ENCODE data around the gene SLC13A4.
A peak's percentile ranks its signal among the peaks of the same experiment; 100 is the strongest.
"Not testable (repeated sequence)": the region's sequence is repeated elsewhere in the genome, so short reads cannot be mapped to it uniquely, and the experiment has no call there.

SLC13A4 gene

GRCh38 chr7:135748770-135749169 lies 20.8 kb upstream of the SLC13A4 start, which contains the start of gene FAM180A:
Gene FAM180A (minus strand): TSS chr7:135748813. CDS start chr7:135748580, 233 bp downstream.
- DNase-seq, result no peak

DNA sequence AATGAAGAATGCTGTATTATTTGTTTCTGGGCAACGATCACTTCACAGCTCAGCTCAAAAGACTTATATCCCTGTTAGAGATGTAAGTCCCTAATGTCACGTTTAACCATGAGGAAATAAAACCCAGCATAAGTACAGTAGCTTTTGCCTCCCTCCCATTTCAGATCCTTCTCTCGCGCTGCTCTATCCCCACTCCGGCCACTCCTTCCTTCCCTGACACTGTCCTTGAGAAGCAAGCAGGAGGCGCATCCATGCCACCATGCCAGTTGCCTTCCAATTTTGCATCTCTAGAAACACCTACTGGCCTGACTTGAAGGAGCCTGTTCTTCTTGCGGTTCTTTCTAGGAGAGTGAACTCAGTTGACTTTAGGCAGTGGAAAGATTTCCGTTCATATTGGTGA lies 19.4 kb upstream of the SLC13A4 start:
- no peak for DNase-seq

GRCh38 chr7:135745703-135746312 lies 17.8 kb upstream of the SLC13A4 start:
- DNase-seq, result peak; percentile 14

DNA sequence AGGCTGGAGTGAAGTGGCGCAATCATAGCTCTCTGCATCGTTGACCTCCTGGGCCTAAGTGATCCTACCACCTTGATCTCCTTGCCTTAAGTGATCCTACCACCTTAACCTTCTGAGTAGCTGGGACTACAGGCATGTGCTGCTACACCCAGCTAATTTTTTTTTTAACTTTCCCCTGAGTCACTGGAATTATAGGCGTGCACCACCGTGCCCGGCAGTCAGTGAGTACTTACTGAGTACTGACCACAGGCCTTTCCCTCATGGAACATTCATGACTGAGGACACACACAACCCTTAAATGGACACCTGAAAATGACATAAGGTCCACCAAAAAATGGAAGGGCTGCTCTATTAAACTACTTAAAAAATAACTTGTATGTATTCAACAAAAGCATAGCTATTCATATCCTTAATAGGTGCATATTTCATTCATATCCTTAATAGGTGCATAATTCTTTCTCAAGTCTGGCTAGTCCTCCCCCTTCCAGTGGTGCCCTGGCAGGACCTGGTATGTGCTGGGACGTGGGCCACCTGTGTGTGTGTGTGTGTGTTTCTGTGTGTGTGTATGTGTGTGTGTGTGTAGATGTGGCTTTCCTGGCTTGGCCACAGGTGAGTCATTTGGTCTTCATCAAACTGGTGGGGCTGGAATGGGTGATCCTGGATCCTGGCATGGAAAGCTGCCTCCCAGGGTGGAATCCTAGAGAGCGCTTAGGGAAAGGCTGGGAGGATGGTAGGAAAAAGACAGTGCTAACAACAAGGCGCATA lies 17.1 kb upstream of the SLC13A4 start:
- DNase-seq, result no peak

GRCh38 chr7:135743907-135744731 lies 16.1 kb upstream of the SLC13A4 start:
- no peak for DNase-seq

- no peak for DNase-seq
These were observed 14.4 kb upstream of the SLC13A4 start for GRCh38 chr7:135742371-135742770.

DNA sequence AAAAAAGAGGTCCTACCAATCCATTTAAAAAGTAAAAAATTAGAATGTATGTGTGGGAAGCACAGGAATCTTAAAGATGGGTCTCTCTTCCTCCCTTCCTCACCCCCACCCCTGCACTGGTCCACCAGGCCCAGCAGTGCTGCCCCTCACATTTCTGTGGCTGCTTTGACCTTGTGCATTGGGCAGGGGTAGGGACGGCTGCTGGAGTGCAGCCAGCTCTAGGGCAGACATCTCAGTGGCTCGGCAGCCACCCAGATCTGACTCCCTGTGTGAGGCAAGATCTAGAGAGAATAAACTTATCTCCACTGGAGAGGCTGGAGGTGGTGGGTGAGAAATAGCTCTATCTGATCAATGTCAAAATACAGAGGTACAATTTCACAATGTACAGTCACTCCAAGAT lies 13.9 kb upstream of the SLC13A4 start:
- no peak for DNase-seq

- DNase-seq, result no peak
These were observed 12.9 kb upstream of the SLC13A4 start for GRCh38 chr7:135740889-135741288.

GRCh38 chr7:135737306-135737647 lies 9.3 kb upstream of the SLC13A4 start:
- DNase-seq, result not testable (repeated sequence)

DNA sequence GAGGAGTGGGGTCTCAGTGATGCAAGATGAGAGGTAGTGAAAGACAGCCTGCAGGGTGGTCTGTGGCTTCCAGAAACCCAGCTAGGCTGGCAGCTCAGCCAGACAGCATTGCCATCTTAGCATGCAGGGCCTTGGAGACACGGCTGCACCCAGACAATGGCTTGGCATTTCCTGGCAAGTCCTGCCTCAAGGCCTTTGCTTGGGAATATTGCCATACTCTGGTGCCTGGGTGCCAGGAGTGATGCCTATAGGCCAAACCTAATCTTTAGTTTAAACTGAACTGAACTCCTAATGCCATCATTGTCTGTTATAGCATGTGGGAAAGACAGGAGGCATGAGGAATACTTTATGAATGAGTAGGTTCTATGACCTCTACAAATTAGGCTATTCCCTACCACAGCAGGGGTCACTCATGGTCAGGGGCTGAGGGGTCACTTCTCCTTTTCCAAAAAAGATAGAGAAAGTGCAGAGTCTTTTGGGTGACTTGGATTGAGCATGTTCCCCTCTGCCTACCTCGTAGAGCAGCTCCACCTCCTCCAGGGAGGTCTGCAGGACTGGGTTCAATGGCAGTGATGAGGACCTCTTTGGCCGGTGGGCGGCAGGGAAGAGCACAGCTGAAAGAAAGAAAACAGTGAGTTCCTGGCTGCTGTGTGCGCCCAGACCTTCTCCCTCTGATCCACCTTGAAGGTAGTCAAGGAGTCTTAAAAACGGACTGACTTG lies 8.8 kb upstream of the SLC13A4 start:
- no peak for DNase-seq

DNA sequence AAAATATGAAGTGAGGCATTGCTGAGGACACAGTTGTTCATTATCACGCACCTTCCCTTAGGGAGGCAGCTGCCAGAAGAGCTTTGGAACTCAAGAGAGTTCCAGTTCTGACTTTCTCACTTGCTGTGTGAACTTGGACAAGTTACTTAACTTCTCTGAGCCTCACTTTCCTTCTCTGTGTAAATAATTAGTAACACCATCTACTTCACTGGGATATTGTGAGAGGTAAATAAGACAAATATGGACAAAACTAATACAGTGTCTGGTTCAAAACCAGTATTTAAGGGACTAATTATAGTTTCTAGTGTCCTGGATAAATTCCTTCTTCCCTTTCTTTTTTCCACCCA lies 6.3 kb upstream of the SLC13A4 start:
- no peak for DNase-seq

GRCh38 chr7:135733603-135734342 lies 5.8 kb upstream of the SLC13A4 start:
- DNase-seq, result no peak

GRCh38 chr7:135731131-135731530 lies 3.1 kb upstream of the SLC13A4 start:
- no peak for DNase-seq

GRCh38 chr7:135729230-135729629 lies 1.2 kb upstream of the SLC13A4 start:
- DNase-seq, result no peak

DNA sequence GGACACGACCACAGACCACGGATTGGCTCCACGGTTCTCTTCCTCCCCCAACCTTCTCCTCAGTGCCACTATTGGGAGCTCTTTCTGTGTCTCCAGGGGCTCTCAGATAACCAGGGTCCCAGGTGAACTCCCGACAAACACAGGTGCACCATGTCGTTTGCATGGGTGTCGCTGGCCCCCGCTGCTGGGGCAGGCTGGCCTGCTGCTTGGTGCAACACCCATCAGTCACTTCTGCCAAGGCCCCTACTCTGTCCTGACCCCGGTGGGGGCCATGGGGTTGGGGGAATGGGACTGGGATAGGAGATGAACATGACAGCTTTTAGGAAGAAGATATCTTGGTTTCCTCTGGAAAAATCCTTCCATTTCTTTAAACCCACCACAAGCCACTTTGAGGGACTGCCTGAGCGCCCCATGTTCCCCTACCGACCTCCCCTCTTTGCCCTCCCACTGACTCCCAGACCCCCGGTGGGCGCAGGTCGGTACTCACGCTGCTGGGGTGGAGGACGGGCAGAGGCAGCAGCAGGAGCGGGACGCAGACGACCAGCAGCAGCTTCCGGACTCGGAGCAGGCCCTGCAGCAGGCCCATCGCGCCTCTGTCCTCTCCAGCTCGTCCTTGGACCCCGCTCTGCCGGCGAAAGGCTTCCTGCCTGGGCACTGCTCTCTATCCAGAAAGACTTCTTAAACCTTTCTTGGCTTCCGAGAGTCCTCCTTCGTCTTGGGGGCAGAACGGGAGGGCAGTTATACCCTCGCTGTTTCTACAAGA lies 894 bp downstream of the SLC13A4 start:
- no peak for DNase-seq

DNA sequence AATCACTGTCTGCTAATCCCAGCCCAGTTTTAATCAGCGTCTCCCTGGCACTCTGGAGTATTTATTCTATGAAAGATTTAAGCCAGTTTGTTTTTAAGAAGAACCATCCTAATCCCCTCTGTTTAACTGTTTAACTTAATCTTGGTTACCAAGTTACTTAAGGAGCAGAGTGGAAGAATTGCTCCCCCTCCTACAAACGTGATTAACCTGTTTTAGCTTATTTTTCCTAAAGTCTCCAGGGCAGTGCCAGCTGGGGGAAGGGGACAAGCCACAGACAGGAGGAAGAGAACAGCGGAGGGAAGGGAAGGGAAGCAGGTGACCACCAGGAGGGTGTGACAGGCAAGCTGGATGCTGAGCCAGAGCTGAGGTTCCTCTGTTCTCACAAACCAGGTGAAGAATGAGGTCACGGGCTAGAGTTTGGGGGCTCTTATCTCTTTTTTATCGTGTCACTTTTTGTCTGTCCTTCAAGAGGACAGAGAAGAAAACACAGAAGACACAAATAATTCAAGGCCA lies 1.7 kb downstream of the SLC13A4 start:
- no peak for DNase-seq

DNA sequence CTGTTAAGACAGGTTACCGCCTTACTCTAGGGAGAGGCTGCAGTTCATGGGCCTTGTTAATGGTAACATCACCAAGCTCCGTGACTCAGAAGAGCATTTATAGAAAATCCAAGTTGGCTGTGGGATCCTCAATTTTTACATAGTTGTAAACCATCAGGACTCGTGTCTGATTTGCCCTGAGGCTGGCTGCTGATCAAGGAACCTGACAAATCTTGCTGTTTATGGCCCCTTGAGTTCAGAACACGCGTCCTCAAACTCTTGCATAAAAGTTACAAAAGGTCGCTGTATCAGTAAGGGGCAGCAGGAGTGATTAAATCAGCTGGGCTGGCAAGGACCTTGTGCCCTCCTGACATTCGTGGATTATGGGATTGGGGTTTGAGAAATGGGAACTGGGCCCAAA lies 4.6 kb downstream of the SLC13A4 start:
- DNase-seq, result no peak

DNA sequence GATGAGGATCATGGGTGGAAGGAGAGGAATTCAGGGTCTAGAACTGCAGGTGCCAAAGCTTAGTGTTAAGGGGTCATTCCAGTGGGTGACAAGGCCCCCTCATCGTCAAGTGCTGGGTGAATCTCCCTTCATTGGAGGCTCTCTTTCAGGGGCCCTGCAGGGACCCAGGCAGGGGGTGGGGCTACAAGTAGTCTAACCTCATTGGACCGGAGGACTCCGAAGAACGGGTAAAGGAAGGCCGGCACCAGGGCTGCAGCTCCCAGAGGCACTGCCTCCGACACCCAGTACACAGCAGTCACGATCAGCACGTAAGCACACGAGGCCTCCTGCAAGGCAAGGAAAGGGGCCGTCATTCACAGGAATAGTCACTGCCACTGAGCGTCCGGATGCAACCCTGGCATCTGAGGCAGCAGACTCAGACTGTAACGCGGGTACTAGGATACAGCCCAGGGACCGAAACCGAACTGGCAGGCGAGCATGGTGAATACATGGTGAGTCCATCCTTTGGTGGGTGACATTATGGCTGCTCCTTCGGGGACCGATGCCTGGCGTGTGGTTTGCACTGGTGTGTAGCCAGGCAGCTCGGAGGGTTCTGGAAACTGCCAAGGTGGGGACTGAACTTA lies 6.7 kb downstream of the SLC13A4 start:
- DNase-seq, result no peak

DNA sequence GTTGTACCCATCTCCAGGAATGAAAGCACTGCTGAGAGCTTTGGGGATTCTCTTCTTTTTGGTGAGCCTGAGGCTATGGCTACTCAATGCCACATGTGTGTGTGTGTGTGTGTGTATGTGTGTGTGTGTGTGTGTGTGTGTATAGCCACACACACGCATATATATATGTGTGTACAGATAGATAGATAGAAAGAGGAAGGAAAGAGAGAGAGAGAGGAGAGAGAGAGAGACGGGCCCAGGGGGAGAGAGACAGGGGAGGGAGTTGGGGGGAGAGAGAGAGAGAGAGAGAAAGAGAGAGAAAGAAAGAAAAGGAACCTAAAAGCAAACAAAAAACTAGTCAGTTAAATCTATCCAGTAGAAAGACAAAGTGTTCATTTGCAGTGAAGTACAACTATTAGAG lies 8.3 kb downstream of the SLC13A4 start:
- DNase-seq, result no peak

DNA sequence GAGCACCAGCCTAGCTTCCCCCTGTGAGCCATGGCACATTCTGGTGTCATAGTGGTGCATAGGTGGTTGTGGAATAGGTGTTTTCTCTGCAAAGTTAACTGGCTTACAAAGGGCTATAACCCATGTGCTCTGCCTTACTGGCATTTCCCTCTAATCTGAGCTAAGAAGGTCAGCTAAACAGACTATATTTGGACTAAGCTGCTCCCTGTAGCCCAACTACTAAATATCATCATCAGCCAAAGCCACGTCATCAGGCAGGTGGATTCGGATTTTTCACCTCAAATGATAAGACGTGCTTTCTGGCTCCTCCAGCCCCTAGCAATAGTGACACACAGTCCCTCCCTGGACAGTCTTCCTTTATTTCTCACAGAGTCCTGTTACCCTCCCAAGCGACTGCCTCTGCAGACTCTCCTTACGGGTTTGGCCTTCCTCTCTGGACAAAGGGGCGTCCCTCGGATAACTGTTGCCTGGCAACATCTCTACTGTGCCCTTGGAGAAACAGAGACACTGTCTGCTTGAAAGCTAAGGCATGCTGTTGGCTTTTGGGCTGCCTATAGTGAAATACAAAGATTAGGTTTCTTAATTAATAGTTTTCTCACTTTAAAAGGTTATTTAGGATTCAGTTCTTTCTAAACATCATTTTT lies 9.1 kb downstream of the SLC13A4 start:
- no peak for DNase-seq

DNA sequence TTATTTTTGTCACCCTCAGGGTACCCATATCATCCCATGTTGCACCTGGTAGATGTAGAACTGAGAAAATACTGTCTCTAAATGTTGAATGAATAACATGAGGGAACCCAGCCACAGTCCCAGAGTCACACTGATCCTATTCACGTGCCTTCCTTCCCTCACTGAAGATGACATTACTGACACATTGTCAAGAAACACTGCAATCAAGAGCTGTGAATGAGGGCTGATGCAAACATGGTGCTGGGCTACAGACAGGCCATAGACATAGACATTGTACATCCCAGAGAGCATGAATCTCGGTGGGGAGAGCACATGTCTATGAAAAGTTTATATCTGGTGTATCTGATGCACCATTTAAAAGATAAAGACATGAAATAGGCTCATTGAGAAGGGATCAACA lies 9.8 kb downstream of the SLC13A4 start:
- DNase-seq, result no peak
